Cardiac septum (tissue), 1 donor: Measurements from ENCODE around the gene PLPP7. TPM values are rescaled to one million over a fixed set of nuclear protein-coding genes. Genes with fewer than 3 reads are reported as not detected.
"Not testable (repeated sequence)": the region's sequence is repeated elsewhere in the genome, so short reads cannot be mapped to it uniquely, and the experiment has no call there.

Source experiments
- DNase-seq: peaks from one replicate; pipeline ENCODE4 v3.0.0-alpha.2; 2020; ENCODE audit warnings: low spot score
- intact Hi-C: fragments of 100-400 bp; cut with DNase I; formaldehyde crosslinking; loops from one replicate; pipeline ENCODE4 v1.14.0; 2022
- total RNA-seq: library from RNA; stranded (reverse); fragmentation: NEBNext Ultra II Directional; extraction: Animal tissue kit (Norgen Biotek cat#: 25700); gene quantifications from one replicate; pipeline ENCODE4 v1.2.1, GENCODE V29; 2021
- donor health status: DM: no; HTN: no; CAD: no.

The PLPP7 gene
- total RNA-seq, 1 donor from 2014 or later = 78.7 TPM

DNA sequence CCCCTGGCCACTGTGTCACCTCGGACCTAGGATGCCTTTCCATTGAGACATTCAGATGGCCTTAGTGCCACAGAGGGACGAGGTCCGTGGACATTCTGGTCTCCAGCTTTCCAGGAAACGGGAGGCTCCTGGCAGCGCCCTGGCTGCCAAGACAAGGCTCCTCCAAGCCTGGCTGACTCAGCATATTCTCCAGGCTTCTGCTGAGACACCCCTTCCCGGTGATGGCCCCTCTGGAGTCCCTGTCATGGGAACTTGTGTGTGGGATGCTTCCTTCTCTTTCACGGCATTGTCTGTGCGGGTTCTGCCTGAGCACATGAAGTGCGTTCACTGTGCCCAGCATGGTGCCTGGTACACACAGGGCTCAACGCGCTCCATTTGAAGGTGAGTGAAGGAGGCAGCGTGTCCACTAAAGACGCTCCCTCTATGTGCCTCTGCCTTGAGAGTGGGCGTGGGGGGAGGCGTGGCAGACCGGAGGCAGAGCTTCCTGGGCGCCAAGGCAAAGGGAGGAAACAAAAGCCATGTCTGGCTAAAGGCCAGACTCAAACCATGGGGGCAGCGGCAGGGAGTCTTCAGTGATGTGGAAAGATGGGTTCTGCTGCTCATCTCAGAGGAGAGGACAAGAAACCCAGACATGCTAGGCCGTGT is 58.0 kb downstream of the PLPP7 start:
- no peak for DNase-seq
- intact Hi-C loops = no loop called here

DNA sequence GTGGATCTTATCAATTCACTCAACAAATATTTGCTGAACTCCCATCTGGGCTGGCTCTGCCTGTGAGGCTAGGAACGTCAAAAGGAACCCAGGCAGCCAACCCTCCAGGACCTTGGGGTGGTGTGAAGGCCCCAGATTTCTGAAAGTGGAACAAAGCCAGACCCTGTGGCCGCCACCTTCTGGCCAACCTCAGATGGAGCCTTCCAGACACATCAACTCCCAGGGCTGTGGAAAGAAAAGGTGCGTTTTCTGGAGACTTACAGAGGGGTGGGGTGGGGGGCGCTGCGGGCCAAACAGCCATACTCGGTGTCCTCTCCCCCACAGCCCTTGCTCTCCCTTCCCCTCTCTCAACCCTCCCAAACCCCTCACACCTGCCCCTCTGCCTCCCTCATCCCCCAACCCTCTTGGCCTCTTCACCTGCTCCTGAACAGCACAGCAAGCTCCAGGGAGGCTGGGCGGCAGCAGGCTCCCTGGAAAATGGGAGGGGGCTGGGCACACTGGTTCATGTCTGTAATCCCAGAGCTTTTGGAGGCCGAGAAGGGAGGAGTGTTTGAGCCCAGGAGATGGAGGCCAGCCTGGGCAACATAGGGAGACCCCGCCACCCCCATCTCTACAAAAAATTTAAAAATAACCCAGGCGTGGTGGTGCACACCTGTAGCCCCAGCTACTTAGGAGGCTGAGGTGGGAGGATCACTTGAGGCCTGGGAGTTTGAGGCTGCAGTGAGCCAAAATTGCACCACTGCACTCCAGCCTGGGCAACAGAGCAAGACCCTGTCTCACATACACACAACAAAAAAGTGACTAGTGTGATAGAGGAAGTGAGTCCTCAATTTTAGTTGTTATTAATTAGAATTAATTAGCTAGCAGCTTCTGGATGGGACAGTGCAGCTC is 59.4 kb downstream of the PLPP7 start:
- intact Hi-C loops = no loop called here
- no peak for DNase-seq

DNA sequence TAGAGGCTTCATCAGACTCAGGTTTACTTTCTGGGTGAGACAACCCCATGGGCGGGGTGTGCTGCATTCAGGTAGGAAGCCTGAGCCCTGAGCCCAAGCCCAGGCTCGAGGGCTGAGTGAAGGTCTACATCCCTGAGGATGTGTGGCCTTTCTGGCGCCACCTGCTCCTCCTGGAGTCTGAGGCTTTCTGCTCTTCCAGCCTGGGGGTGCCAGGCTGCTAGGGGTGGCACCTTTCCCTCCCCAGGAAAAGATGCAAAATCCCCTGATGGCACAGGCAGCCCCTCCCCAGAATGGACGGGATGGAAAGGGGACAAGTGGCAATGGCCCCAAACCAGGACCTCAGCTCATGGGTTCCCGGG is 60.0 kb downstream of the PLPP7 start:
- intact Hi-C loops = no loop called here
- no peak for DNase-seq

DNA sequence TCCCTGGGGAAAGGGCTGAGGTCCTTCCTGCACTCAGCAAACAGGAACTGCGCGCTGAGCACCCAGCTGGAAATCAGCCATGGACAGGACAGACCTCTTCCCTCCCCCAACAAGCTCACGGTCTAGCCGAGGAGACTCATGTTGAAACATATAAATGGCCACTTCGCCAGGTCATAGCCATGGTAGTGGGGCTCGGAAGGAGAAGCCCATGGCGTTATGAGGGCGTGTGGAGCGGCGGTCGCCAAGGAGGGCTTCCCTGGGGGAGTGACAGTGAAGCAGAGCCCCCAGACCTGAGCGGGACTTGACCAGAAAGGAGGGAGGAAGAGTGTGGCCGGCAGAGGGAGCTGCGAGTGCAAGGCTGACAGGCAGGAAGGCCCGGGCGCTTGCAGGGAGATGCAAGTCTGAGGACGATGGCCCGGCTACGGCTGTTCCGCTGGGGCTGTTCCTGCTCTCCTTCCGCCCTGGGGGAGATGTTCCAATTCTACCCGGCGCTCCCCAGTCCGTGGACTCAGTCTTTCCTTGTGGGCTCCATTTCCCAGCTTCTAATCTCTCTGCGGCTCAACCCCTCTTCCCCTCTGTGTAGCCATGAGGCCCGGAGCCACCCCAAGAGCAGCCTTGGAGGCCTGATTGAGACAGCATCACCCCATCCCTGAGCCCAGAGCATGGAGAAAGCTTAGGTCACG is 60.5 kb downstream of the PLPP7 start:
- intact Hi-C loops = loop anchor here (5.0 kb wide), 2 partner anchors 127 to 397 kb away; no protein-coding TSS in a partner anchor
- peak; percentile 94 for DNase-seq

DNA sequence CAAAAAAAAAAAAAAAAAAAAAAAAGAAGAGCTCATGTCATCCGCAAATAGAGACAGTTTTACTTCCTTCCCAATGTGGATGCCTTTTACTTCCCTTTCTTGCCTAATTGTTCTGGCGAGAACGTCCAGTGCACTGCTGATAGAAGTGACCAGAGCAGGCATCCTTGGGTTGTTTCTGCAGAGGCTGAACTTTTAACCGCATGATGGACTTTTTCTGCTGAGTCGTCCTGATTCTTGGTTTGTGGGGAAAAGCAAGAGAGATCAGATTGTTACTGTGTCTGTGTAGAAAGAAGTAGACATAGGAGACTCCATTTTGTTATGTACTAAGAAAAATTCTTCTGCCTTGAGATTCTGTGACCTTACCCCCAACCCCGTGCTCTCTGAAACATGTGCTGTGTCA is 67.0 kb downstream of the PLPP7 start:
- DNase-seq, intact Hi-C loops: not testable (repeated sequence)

DNA sequence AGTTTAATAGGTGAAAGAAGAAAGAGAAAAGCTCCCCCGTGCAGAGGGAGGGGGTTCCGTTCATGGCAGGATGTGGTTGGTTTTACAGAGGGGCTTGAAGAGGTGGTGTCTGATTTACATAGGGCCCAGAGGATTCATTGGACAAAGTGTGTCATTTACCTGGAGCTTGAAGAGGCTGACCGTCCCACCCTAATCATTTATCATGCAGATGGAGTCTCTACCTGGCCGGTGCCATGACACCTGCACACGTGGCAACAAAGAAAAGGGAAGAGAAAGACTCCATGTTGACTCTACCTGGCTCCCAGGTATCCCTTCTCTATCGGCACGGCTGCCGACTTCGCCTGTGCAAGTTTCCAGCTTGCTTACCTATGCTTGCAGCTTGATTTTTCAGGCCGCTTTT is 69.0 kb downstream of the PLPP7 start:
- intact Hi-C loops = no loop called here
- DNase-seq = no peak

Other genes starting within 250 kb of the PLPP7 start
- gene AIF1L, start 193.2 kb upstream of the PLPP7 start, total RNA-seq = 11.0 TPM
- gene NUP214, start 164.1 kb upstream of the PLPP7 start, total RNA-seq = 22.9 TPM
- 27.2 TPM for gene FAM78A, start 13.2 kb upstream of the PLPP7 start, total RNA-seq
- 151 TPM for gene PRRC2B, start 104.4 kb downstream of the PLPP7 start, total RNA-seq
- 24.6 TPM for gene POMT1, start 213.2 kb downstream of the PLPP7 start, total RNA-seq
- 23.9 TPM for gene UCK1, start 241.5 kb downstream of the PLPP7 start, total RNA-seq